A673 (cell line): Measurements from ENCODE around the gene WDR7.

ENCODE experiments used
- EZH2 ChIP-seq: fragments of 200-600 bp; sonication (generic); IDR thresholded peaks from 2 replicates; pipeline ENCODE4 v1.6.1; 2017; ENCODE audit warnings: borderline replicate concordance, low read depth, mild to moderate bottlenecking, mixed read lengths, antibody characterized with exemption, low read length; ENCODE audit not compliant: poor library complexity, severe bottlenecking
- TF ChIP-seq, protein P1 (sequence below): fragments of 300-800, 200-600 bp; sonication (generic); conservative IDR thresholded peaks from 2 replicates; pipeline ENCODE4 v1.5.1; 2017; ENCODE audit warnings: low read depth, mild to moderate bottlenecking, antibody characterized with exemption, low read length, moderate library complexity, mixed read lengths

DNA sequence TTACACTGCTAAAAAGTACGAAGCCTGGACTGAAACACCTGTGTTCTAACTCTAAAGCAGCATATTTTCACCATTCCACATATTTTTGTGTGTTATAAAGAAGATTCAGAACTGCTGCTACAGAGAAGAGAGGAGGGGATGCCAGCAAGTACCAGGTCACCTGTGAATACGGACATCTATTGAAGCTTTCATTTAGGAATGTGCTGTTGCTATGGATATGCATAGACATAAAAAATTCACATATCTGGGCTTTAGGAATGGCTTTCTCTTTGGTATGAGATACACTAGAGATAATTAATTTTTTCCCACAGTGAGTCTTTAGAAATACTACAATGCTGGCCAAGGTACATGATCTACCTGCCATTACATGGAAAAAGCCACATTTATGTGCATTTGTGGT is 238.5 kb downstream of the WDR7 start:
- TF ChIP-seq, protein P1, sequence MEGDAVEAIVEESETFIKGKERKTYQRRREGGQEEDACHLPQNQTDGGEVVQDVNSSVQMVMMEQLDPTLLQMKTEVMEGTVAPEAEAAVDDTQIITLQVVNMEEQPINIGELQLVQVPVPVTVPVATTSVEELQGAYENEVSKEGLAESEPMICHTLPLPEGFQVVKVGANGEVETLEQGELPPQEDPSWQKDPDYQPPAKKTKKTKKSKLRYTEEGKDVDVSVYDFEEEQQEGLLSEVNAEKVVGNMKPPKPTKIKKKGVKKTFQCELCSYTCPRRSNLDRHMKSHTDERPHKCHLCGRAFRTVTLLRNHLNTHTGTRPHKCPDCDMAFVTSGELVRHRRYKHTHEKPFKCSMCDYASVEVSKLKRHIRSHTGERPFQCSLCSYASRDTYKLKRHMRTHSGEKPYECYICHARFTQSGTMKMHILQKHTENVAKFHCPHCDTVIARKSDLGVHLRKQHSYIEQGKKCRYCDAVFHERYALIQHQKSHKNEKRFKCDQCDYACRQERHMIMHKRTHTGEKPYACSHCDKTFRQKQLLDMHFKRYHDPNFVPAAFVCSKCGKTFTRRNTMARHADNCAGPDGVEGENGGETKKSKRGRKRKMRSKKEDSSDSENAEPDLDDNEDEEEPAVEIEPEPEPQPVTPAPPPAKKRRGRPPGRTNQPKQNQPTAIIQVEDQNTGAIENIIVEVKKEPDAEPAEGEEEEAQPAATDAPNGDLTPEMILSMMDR = no peak
- no peak for TF ChIP-seq EZH2
